GM18951 (cell line): ENCODE data around the gene ARNT2.

Experiments used
- POLR2A ChIP-seq: IDR thresholded peaks from 4 replicates; pipeline ENCODE4 v1.6.1; 2011; ENCODE audit warnings: mild to moderate bottlenecking; ENCODE audit not compliant: insufficient read length, insufficient read depth; ENCODE audit errors: extremely low read depth
- in situ Hi-C: fragments of 300-500 bp; cut with MboI; formaldehyde crosslinking; loops from one replicate; pipeline ENCODE4 v1.12.0; 2022; ENCODE audit warnings: low sequenced_read_pairs, mixed read lengths, inconsistent platforms; ENCODE audit not compliant: unreplicated experiment

Gene ARNT2

GRCh38 chr15:80419546-80419945 lies 15.4 kb downstream of the ARNT2 start:
- in situ Hi-C loops: no loop called here
- no peak for TF ChIP-seq POLR2A

GRCh38 chr15:80420658-80421057 lies 16.5 kb downstream of the ARNT2 start:
- no peak for TF ChIP-seq POLR2A
- in situ Hi-C loops: no loop called here

GRCh38 chr15:80423215-80423614 lies 19.0 kb downstream of the ARNT2 start:
- no peak for TF ChIP-seq POLR2A

GRCh38 chr15:80424381-80424780 lies 20.2 kb downstream of the ARNT2 start:
- in situ Hi-C loops: no loop called here
- TF ChIP-seq POLR2A: no peak

More at GRCh38 chr15:80423215-80423614, 19.0 kb downstream of the ARNT2 start:
- in situ Hi-C loops: no loop called here

GRCh38 chr15:80426316-80426715 lies 22.1 kb downstream of the ARNT2 start:
- in situ Hi-C loops: no loop called here
- TF ChIP-seq POLR2A: no peak

- no peak for TF ChIP-seq POLR2A
- in situ Hi-C loops: no loop called here
These were observed 25.8 kb downstream of the ARNT2 start for GRCh38 chr15:80429964-80430363.

GRCh38 chr15:80431635-80432344 lies 27.6 kb downstream of the ARNT2 start:
- in situ Hi-C loops: no loop called here
- TF ChIP-seq POLR2A: no peak

- no peak for TF ChIP-seq POLR2A
- in situ Hi-C loops: no loop called here
These were observed 28.1 kb downstream of the ARNT2 start for GRCh38 chr15:80432345-80432702.

- TF ChIP-seq POLR2A: no peak
- in situ Hi-C loops: no loop called here
These were observed 29.7 kb downstream of the ARNT2 start for GRCh38 chr15:80433836-80434235.

GRCh38 chr15:80434926-80435720 lies 30.9 kb downstream of the ARNT2 start:
- TF ChIP-seq POLR2A: no peak
- in situ Hi-C loops: no loop called here

GRCh38 chr15:80436511-80437307 lies 32.5 kb downstream of the ARNT2 start:
- TF ChIP-seq POLR2A: no peak
- in situ Hi-C loops: no loop called here

- in situ Hi-C loops: no loop called here
- no peak for TF ChIP-seq POLR2A
These were observed 33.2 kb downstream of the ARNT2 start for GRCh38 chr15:80437334-80437891.

GRCh38 chr15:80439140-80439539 lies 35.0 kb downstream of the ARNT2 start:
- TF ChIP-seq POLR2A: no peak
- in situ Hi-C loops: no loop called here
